Measurements from ENCODE around the gene VAMP5. TPM values are rescaled to one million over a fixed set of nuclear protein-coding genes. Genes with fewer than 3 reads are reported as not detected.

VAMP5 gene
- total and polyA plus RNA-seq, 2 of the 8 experiments (the other 6 are each of a cell fraction or from before 2014, with no cell fraction given): 4.7 to 14.2 TPM

DNA sequence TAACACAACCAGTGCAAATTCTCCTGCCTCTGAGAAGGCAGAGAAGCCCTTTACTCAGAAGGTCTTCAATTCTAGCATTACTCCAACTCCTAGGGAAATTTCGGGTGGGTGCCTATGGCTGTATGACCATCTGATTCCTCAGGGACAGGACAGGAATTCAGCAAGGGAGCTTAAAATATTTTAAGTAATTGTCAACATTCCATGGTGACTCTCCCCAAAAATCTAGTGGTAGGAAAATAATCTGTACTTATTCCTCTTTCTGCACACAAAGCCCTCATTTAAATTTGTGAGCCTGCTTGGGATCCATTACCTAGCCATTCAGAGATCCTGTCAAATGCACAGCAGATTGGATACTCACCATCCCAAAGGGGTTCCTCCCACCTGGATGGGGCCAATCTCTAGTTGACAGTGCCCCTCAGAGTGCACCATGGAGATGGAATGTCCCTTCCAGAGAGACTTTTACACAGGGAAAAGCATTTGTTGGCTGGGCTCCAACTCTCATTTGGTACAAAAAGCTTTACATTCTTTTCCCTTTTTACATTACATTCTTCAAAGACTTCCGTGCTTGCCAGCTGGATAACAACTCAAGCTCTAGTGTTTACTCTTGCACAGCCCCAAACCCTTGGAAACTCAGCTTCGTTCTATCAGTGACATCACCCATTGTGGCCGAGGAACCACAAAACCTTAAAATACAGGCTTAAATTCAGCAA lies 21.3 kb downstream of the VAMP5 start:
- Histone ChIP-seq H2BK20ac (ENCODE audit: low read length) (no peak overlapping the region), H4K91ac (replicated peaks; ENCODE audit: insufficient read length, low read length) (no peak overlapping the region), H2BK5ac (ENCODE audit: low read depth, low read length) (no peak overlapping the region), H3K27ac (ENCODE audit: low read depth, low read length) (no peak overlapping the region), H3K9ac (replicated peaks in 1 of 4; ENCODE audit: extremely low read depth in 1 of 4, low read depth in 3 of 4, low read length in 3 of 4) (peak overlapping the region in 1 of 4 experiments; percentile 18; a peak in 1 of 7 replicates), H4K8ac (ENCODE audit: extremely low read depth, insufficient read depth, low read length) (no peak overlapping the region), H3K23me2 (ENCODE audit: low read depth, low read length) (peaks cover 12% of the 10 kb centered on the region), H3K14ac (ENCODE audit: insufficient read length) (no peak overlapping the region), H4K5ac (ENCODE audit: insufficient read length, low read depth, low read length) (no peak overlapping the region), H3K27me3 (replicated peaks in 1 of 4; ENCODE audit: control insufficient read depth in 3 of 4, extremely low read depth in 1 of 4, insufficient read depth in 3 of 4, low read length in 3 of 4) (no peaks in the 10 kb centered on the region), H3K4me1 (replicated peaks in 1 of 4; ENCODE audit: control insufficient read depth in 3 of 4, insufficient read depth in 4 of 4, low read length in 3 of 4) (peaks cover 0 to 5% (median 2%) of the 10 kb centered on the region in 4 experiments; a peak in 6 of 7 replicates), H3K18ac (ENCODE audit: extremely low read depth, low read length) (no peak overlapping the region), H3K9me3 (ENCODE audit: insufficient read depth in 2 of 2, low read depth in 1 of 2, low read length in 1 of 2) (no peaks in the 10 kb centered on the region), H3K56ac (replicated peaks; ENCODE audit: insufficient read length, low read depth, low read length) (no peak overlapping the region), H3K4me3 (ENCODE audit: extremely low read depth in 1 of 4, insufficient read depth in 2 of 4, low read depth in 3 of 4, low read length in 4 of 4) (no peak overlapping the region), H2AFZ (ENCODE audit: low read length) (no peak overlapping the region), H3K23ac (ENCODE audit: insufficient read length) (no peak overlapping the region), H3K4ac (replicated peaks; ENCODE audit: insufficient read length, low read depth, low read length) (no peak overlapping the region), H2AK5ac (ENCODE audit: low read depth, low read length) (no peak overlapping the region), H2BK15ac (ENCODE audit: low read length) (no peak overlapping the region), H3K79me2 (ENCODE audit: control insufficient read depth in 1 of 2, insufficient read depth in 2 of 2, low read length in 2 of 2) (peaks cover 0 to 12% of the 10 kb centered on the region in 2 experiments; a peak in 2 of 4 replicates), H4K20me1 (replicated peaks in 1 of 2; ENCODE audit: control insufficient read depth in 1 of 2, insufficient read depth in 2 of 2, low read length in 2 of 2) (peaks cover 0 to 16% of the 10 kb centered on the region in 2 experiments), H3K4me2 (ENCODE audit: insufficient read depth in 1 of 2, low read depth in 2 of 2, low read length in 2 of 2) (no peak overlapping the region), H2BK12ac (ENCODE audit: low read depth, low read length) (no peak overlapping the region), H3K79me1 (ENCODE audit: low read depth, low read length) (peaks cover 7% of the 10 kb centered on the region), H3K36me3 (ENCODE audit: control insufficient read depth in 2 of 4, insufficient read depth in 4 of 4, low read length in 3 of 4) (peaks cover 6 to 19% (median 14%) of the 10 kb centered on the region in 4 experiments; a peak in 6 of 8 replicates), H2BK120ac (replicated peaks; ENCODE audit: low read depth, low read length) (no peak overlapping the region)
- FAIRE-seq: no peak
- TF ChIP-seq RFX5 (IDR thresholded peaks at IDR 0.05; ENCODE audit: borderline replicate concordance, low read depth, low read length) (no peak), KDM5A (IDR thresholded peaks at IDR 0.05; ENCODE audit: low read length) (no peak), TAF7 (optimal IDR thresholded peaks at IDR 0.05; ENCODE audit: borderline replicate concordance, low read depth, low read length) (no peak)
- TF ChIP-seq, protein P1, sequence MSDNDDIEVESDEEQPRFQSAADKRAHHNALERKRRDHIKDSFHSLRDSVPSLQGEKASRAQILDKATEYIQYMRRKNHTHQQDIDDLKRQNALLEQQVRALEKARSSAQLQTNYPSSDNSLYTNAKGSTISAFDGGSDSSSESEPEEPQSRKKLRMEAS (IDR thresholded peaks at IDR 0.05): no peak
- CTCF ChIA-PET (ENCODE audit: partially characterized antibody): interaction anchor here (0.9 to 1.9 kb wide), 4 partner anchors 11 to 52 kb away, joined by 4 to 6 read pairs (median 4); no protein-coding TSS in a partner anchor
- WGBS, 2 experiments (ENCODE audit: extremely low coverage in 1 of 2, insufficient coverage in 1 of 2, insufficient read length in 1 of 2, insufficient replicate concordance in 2 of 2, low coverage in 1 of 2, low lambda C conversion rate in 2 of 2, missing lambda C conversion rate in 1 of 2): 88% methylated on average over 4 of the region's 4 CpGs; no CpG with 5 or more reads in 1 of the 2 experiments
- POLR2A ChIA-PET (ENCODE audit: partially characterized antibody): interaction anchor here (0.6 to 7.9 kb wide), 13 partner anchors 9 to 527 kb away, joined by 3 to 95 read pairs (median 4); partner anchors contain the start of genes C2orf68, MAT2A, RNF181 and USP39
- DNase-seq (ENCODE audit: low read depth in 1 of 2, low spot score in 2 of 2): no peak

Measured in H1 (cell line).